K562 (cell line): Measurements from ENCODE around the gene ARMC9. TPM values are rescaled to one million over a fixed set of nuclear protein-coding genes. Genes with fewer than 3 reads are reported as not detected.

ENCODE experiments used
- ATAC-seq: fragments of 200-7000 bp; cut with Tn5 transposase; 3 replicates; pipeline ENCODE4 v1.9.1; 2020; ENCODE audit warnings: moderate library complexity
- BruUV-seq: library from RNA; stranded (reverse); fragments of 400-500 nt; replicated peaks from 2 replicates; lab custom pipeline; 2021; lab: Mats Ljungman, UMichigan
- CTCF ChIA-PET: fragments of 300-600 bp; formaldehyde crosslinking; extraction: SDS; loops from one replicate; lab custom pipeline; 2021; ENCODE audit warnings: low intra/inter-chr PET ratio; lab: Yijun Ruan, JAX
- POLR2A ChIA-PET: fragments of 300-600, 350-650 bp; sonication (Branson Sonifier 250); formaldehyde crosslinking; extraction: SDS; loops from one replicate; lab custom pipeline; 2021; ENCODE audit warnings: antibody characterized with exemption, inconsistent platforms; lab: Yijun Ruan, JAX
- DNase-seq, 4 experiments: peaks; one replicate each; pipeline versions ENCODE4 v3.0.0 to v3.0.0-alpha.2; 2011 to 2018; ENCODE audit warnings: low spot score in 3 of 4, mixed read lengths in 3 of 4; ENCODE audit errors: extremely low read depth in 1 of 4
- FAIRE-seq: peaks from 2 replicates; lab custom pipeline; 2011; peaks lifted over from hg19 to GRCh38; lab: Jason Lieb, UNC
- H2AFZ ChIP-seq: 2 replicates; pipeline ENCODE4 v1.6.0; 2011; ENCODE audit warnings: low read depth, low read length, control low read depth, inconsistent platforms
- H3K27ac ChIP-seq: fragments of 200-600 bp; 3 replicates; pipeline ENCODE4 v1.8.0; 2011; ENCODE audit warnings: low read depth, mild to moderate bottlenecking, control low read depth, inconsistent platforms, low read length, moderate library complexity, mixed read lengths; ENCODE audit errors: extremely low read depth
- H3K27me3 ChIP-seq, 2 experiments: fragments of 300-600 bp in 1 of 2; 2 replicates in 1 of 2; 3 replicates in 1 of 2; pipeline versions ENCODE4 v1.6.0 to v1.8.0; 2011; ENCODE audit warnings: inconsistent platforms in 2 of 2, low read length in 2 of 2, mild to moderate bottlenecking in 1 of 2, mixed read lengths in 1 of 2, moderate library complexity in 1 of 2; ENCODE audit not compliant: control insufficient read depth in 2 of 2, insufficient read depth in 2 of 2
- H3K36me3 ChIP-seq: fragments of 300-600 bp; 3 replicates; pipeline ENCODE4 v1.8.0; 2011; ENCODE audit warnings: mild to moderate bottlenecking, low read length, inconsistent platforms; ENCODE audit not compliant: control insufficient read depth, insufficient read depth
- H3K4me1 ChIP-seq, 2 experiments: fragments of 200-600 bp in 1 of 2; replicated peaks in 1 of 2; 2 replicates in 1 of 2; 3 replicates in 1 of 2; pipeline versions ENCODE4 v1.5.1 to v1.8.0; 2011; ENCODE audit warnings: inconsistent platforms in 2 of 2, low read length in 2 of 2, mild to moderate bottlenecking in 1 of 2, mixed read lengths in 1 of 2, moderate library complexity in 1 of 2; ENCODE audit not compliant: control insufficient read depth in 2 of 2, insufficient read depth in 2 of 2
- H3K4me2 ChIP-seq: 2 replicates; pipeline ENCODE4 v1.6.1; 2011; ENCODE audit warnings: low read length, control low read depth, inconsistent platforms, mixed read lengths; ENCODE audit not compliant: insufficient read depth
- H3K4me3 ChIP-seq: fragments of 200-600 bp; sonication (generic), shearing (Covaris generic); 2 replicates; pipeline ENCODE4 v1.5.1; 2016; ENCODE audit warnings: control low read depth, inconsistent platforms
- H3K79me2 ChIP-seq: fragments of 200-600 bp; 3 replicates; pipeline ENCODE4 v1.8.0; 2011; ENCODE audit warnings: low read length, inconsistent platforms; ENCODE audit not compliant: control insufficient read depth, insufficient read depth
- H3K9ac ChIP-seq, 2 experiments: 2 replicates each; pipeline versions ENCODE4 v1.6.0 to v1.6.1; 2011; ENCODE audit warnings: low read depth in 2 of 2, low read length in 2 of 2, control low read depth in 1 of 2, inconsistent platforms in 1 of 2, mild to moderate bottlenecking in 1 of 2, mixed read lengths in 1 of 2; ENCODE audit not compliant: insufficient read depth in 1 of 2
- H3K9me1 ChIP-seq: one replicate; pipeline ENCODE4 v1.6.0; 2011; ENCODE audit warnings: inconsistent platforms, mild to moderate bottlenecking, low read length, moderate library complexity; ENCODE audit not compliant: control insufficient read depth, insufficient read depth
- H3K9me3 ChIP-seq: replicated peaks from 2 replicates; pipeline ENCODE4 v1.5.1; 2011; ENCODE audit warnings: low read depth, low read length, inconsistent platforms; ENCODE audit not compliant: control insufficient read depth, insufficient read depth
- H4K20me1 ChIP-seq: replicated peaks from 2 replicates; pipeline ENCODE4 v1.6.1; 2011; ENCODE audit warnings: low read length, inconsistent platforms, mixed read lengths; ENCODE audit not compliant: control insufficient read depth, insufficient read depth
- ARNT ChIP-seq, 2 experiments: fragments of 450-650 bp; IDR thresholded peaks; 2 replicates each; pipeline ENCODE4 v1.6.1; 2016; ENCODE audit warnings: mild to moderate bottlenecking in 1 of 2
- HBP1 ChIP-seq: fragments of 450-650 bp; formaldehyde crosslinking; IDR thresholded peaks from 2 replicates; pipeline ENCODE4 v1.4.0; 2022; ENCODE audit warnings: missing genetic modification characterization
- PYGO2 ChIP-seq: fragments of 450-650 bp; IDR thresholded peaks from 2 replicates; pipeline ENCODE4 v1.6.1; 2016; ENCODE audit warnings: mild to moderate bottlenecking, missing genetic modification characterization, moderate library complexity, missing compliant biosample characterization
- TAF9B ChIP-seq: fragments of 450-650 bp; IDR thresholded peaks from 2 replicates; pipeline ENCODE4 v1.6.1; 2018; ENCODE audit warnings: mild to moderate bottlenecking; ENCODE audit not compliant: partially characterized antibody
- ZNF232 ChIP-seq: sonication (generic); formaldehyde crosslinking; IDR thresholded peaks from 2 replicates; pipeline ENCODE4 v1.8.0; 2022; ENCODE audit warnings: mild to moderate bottlenecking, missing genetic modification reagents
- ZNF639 ChIP-seq, 2 experiments: fragments of 200-800 bp in 1 of 2; sonication (Bioruptor generic) in 1 of 2; sonication (generic) in 1 of 2; formaldehyde crosslinking in 1 of 2; IDR thresholded peaks in 1 of 2; conservative IDR thresholded peaks in 1 of 2; 2 replicates each; pipeline versions ENCODE4 v1.5.0 to v1.6.1; 2016 to 2020; ENCODE audit warnings: missing compliant biosample characterization in 1 of 2, missing genetic modification characterization in 1 of 2, missing genetic modification reagents in 1 of 2
- WGBS: fragments of 100-300 bp; shearing (Covaris generic); methylation state at CpG from one replicate; pipeline ENCODE4 v1.1.6; 2016; ENCODE audit warnings: low coverage, mixed read lengths; ENCODE audit not compliant: insufficient coverage; ENCODE audit errors: missing lambda C conversion rate; 5-methylcytosine and 5-hydroxymethylcytosine counted together
- in situ Hi-C: fragments of 300-500 bp; cut with MboI; formaldehyde crosslinking; loops from 4 replicates; pipeline ENCODE4 v1.15.0; 2018; ENCODE audit warnings: inconsistent platforms, mixed read lengths
- intact Hi-C: fragments of 100-400 bp; cut with micrococcal nuclease; formaldehyde crosslinking; loops from 2 replicates; pipeline ENCODE4 v1.14.2; 2022
- polyA plus RNA-seq, 8 experiments: library from polyadenylated mRNA; depleted of rRNA in 4 of 8; stranded (reverse) in 5 of 8; unstranded in 3 of 8; fragments of >200 nt; fragmentation: Nextera tagmentation in 2 of 8; fragmentation: Illumina TruSeq in 1 of 8; extraction: Ambion mirVana in 2 of 8; extraction: Trizol in 1 of 8; gene quantifications; 2 replicates each; pipeline versions ENCODE4 v1.2.1 to v1.2.3, GENCODE V29; 2011 to 2014; ENCODE audit warnings: inconsistent platforms in 1 of 8, missing spikeins in 1 of 8
- total RNA-seq, 7 experiments: library from RNA; depleted of rRNA in 6 of 7; stranded (reverse); fragments of >200 nt in 6 of 7; fragmentation: Illumina TruSeq in 2 of 7; extraction: Trizol in 2 of 7; gene quantifications; 2 replicates each; pipeline versions ENCODE4 v1.2.1 to v1.2.3, GENCODE V29; 2011 to 2021; ENCODE audit warnings: low replicate concordance in 1 of 7

ARMC9 gene
- total and polyA plus RNA-seq, 9 of the 15 experiments (the other 6 are each of a cell fraction or from before 2014, with no cell fraction given), result 0.36 to 2.3 (median 1.1) TPM

- Histone ChIP-seq H3K4me1 (peaks cover 0 to 11% of the 10 kb centered on the region in 2 experiments; a peak in 3 of 5 replicates), H4K20me1 (no peaks in the 10 kb centered on the region), H3K36me3 (no peaks in the 10 kb centered on the region), H3K4me2 (no peak overlapping the region), H3K27ac (no peak overlapping the region), H3K9ac (no peak overlapping the region), H3K4me3 (no peak overlapping the region), H3K79me2 (no peaks in the 10 kb centered on the region), H2AFZ (no peak overlapping the region), H3K27me3 (peaks cover 10 to 24% of the 10 kb centered on the region in 2 experiments), H3K9me1 (peaks cover 2% of the 10 kb centered on the region), H3K9me3 (no peaks in the 10 kb centered on the region)
- DNase-seq (no peak), ATAC-seq (no peak), FAIRE-seq (no peak)
- BruUV-seq, result no TSS peak
- intact Hi-C loops (loop anchor here (5.0 kb wide), 1 partner anchor 91 kb away; no protein-coding TSS in a partner anchor), in situ Hi-C loops (no loop called here)
- 6% methylated on average over 3 of the region's 3 CpGs for WGBS
- TF ChIP-seq HBP1 (CRISPR knock-in tag), result no peak
- no peak for TF ChIP-seq PYGO2
- no peak for TF ChIP-seq ARNT (IDR thresholded peaks at IDR 0.05)
- no peak for TF ChIP-seq ZNF639 (CRISPR knock-in tag; conservative IDR thresholded peaks at IDR 0.05 in 1 of 2, IDR thresholded peaks at IDR 0.05 in 1 of 2)
- TF ChIP-seq ZNF232 (CRISPR knock-in tag), result no peak
- no peak for TF ChIP-seq TAF9B
- ChIA-PET CTCF (interaction anchor here (1.0 kb wide), 1 partner anchor 89 kb away, joined by 8 read pairs; no protein-coding TSS in a partner anchor), POLR2A (interaction anchor here (0.6 kb wide), 1 partner anchor 164 kb away, joined by 3 read pairs; no protein-coding TSS in a partner anchor)
Measured at GRCh38 chr2:231193216-231193615, 5.2 kb upstream of the ARMC9 start.
